Measurements from ENCODE around the gene EIF4E2.

- TF ChIP-seq POLR2A (IDR thresholded peaks at IDR 0.05): no peak
- TF ChIP-seq, protein P1, sequence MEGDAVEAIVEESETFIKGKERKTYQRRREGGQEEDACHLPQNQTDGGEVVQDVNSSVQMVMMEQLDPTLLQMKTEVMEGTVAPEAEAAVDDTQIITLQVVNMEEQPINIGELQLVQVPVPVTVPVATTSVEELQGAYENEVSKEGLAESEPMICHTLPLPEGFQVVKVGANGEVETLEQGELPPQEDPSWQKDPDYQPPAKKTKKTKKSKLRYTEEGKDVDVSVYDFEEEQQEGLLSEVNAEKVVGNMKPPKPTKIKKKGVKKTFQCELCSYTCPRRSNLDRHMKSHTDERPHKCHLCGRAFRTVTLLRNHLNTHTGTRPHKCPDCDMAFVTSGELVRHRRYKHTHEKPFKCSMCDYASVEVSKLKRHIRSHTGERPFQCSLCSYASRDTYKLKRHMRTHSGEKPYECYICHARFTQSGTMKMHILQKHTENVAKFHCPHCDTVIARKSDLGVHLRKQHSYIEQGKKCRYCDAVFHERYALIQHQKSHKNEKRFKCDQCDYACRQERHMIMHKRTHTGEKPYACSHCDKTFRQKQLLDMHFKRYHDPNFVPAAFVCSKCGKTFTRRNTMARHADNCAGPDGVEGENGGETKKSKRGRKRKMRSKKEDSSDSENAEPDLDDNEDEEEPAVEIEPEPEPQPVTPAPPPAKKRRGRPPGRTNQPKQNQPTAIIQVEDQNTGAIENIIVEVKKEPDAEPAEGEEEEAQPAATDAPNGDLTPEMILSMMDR (IDR thresholded peaks at IDR 0.05): no peak
These were observed 24.6 kb upstream of the EIF4E2 start, which contains the start of gene CHRND for GRCh38 chr2:232525791-232526371.
